Esophagus squamous epithelium (tissue), 4 donors: Measurements from ENCODE around the gene KCNH8.

Experiments used
- CTCF ChIP-seq, 6 experiments: fragments of 450-650 bp in 4 of 6; fragments of 200-600 bp in 2 of 6; sonication (generic) in 2 of 6; IDR thresholded peaks; one replicate each; pipeline ENCODE4 v1.5.1; 2016 to 2019; ENCODE audit warnings: antibody characterized with exemption in 6 of 6, mild to moderate bottlenecking in 4 of 6, moderate library complexity in 4 of 6
- POLR2A ChIP-seq, 4 donors: fragments of 450-650 bp; IDR thresholded peaks; one replicate each; pipeline ENCODE4 v1.6.1; 2017; ENCODE audit warnings: antibody characterized with exemption in 4 of 4, mild to moderate bottlenecking in 4 of 4, moderate library complexity in 3 of 4

- TF ChIP-seq POLR2A (IDR thresholded peaks at IDR 0.05): no peak
- TF ChIP-seq CTCF (IDR thresholded peaks at IDR 0.05): no peak
Observed at GRCh38 chr3:19149368-19149767, 1.1 kb downstream of the KCNH8 start.
